NCI-H524 treated with DMSO at 0.1 percent for 48 hours (cell line): ENCODE data around the gene DYNC1LI2.

ENCODE experiments used
- DNase-seq: peaks from one replicate; lab custom pipeline; 2025; lab: John Stamatoyannopoulos, UW

DYNC1LI2 gene

DNA sequence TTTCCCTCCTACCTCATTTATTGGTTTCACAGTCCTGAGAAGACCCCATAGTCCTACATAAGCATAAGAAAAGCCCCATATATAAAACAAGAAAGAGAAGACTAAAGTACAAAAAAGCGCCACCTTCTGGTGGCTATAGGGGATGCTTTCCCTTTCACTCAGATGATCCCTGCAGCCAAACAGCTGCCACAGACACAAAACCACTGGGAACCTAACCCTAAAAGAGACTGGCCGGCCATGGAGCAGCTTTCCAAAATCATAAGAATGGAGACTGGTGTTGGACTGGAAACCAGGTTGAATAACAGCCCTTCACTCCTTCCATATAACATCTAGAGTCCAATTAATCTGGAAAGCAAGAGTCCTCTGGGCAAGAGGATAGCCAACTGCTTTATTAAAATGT is 11.4 kb downstream of the DYNC1LI2 start:
- DNase-seq: peak; percentile 5

DNA sequence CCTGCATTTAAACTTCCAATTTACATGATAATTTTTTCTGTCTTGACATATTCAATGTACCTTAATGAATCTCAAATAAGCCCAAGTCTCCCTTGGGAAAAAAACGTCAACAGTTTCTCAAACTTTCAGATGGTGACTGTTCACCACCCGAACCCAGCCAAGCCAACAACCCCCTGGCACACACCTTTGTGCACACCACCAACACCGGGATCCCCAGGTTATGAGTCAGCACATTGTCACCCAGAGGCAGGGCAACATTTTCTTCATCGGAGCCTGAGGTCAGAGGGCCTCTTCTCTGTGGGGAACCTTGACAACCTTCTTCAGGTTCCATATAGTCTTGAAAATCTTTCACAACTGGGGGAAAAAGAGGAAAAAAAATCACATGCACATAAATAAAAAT is 15.5 kb downstream of the DYNC1LI2 start:
- no peak for DNase-seq

DNA sequence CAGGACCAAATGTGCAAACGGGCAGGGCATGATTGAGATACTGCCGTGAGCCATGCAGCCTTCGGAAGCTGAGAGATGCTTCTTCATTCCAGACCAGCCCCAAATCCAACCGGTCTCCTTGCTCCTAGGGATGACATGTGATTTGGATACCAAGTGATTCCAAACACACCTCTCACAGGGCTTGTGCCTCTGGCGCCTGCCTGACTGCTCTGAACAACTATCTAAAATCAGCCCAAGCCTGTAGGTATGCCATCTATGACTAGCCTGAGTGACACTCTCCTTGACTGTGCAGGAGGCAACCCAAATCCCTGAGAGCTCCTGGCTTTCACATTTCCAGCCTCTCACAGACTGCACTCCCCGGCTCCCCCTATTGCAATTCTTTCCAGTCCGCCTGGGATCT is 20.3 kb downstream of the DYNC1LI2 start:
- DNase-seq: no peak

DNA sequence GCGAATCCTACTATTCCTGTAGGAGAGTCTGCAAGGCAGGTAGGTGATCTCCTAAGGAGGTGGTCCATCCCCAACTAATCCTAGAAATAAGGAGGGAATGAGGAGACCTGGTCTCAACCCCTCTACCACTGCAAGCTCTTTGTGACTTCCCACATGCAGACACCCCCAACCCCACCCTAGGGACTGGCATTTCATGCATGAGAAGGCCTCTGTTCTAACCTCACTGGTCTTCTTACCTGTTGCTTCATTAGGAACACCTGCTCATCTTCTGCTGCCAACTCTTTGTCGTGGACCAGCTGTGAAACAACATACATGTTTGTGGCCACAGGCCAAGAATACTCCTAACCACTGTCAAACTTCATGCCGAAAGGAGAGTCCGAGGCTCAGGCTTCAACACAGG is 22.6 kb downstream of the DYNC1LI2 start:
- DNase-seq: no peak

DNA sequence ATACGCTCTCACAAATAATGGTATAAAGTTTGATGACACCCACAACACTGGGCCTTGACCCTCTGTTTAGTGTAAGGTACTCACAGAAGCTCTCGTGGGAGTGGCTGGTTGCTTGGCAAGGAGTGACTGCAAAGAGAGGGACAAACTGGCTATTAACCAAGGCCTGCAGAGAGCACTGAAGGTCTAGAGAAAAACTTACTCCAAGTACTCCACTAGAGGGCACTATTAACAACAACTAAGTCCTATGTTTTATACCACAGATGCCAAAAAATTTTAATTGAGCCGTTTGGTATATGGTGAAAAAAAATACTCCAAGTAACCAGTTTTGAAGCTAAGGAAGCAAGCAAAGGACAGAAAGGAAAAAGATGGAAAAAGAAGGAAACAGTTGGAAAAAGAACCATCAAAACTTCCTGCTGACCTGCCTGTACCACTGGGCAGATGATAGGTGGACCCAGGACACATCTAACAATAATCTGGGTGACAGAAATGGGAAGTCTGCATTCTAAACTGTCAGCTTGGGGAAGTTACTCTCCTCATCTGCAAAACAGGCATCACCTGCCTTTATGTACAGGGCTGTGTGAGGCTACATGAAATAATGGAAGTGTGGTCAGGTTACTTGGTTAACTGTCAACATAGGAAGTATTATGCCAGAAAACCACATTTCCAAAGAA is 23.2 kb downstream of the DYNC1LI2 start:
- peak; percentile 25 for DNase-seq

DNA sequence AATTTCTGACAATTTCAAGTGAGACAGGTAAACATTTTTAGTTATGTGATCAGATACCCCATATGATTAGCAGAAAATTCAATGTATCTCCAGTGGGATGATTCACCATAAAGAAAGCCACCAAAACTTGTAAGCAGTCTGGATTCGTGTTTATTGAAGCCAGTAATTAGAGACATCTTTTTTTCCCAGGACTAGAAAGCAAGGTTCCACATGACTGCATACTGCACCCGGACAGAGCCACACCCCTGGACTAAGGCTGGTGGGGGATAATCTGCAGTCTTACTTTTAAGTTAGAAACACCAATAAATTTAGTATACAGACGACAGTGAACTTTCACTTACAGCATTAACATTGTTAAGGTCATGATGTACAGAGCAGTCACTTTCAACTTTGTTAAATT is 30.6 kb downstream of the DYNC1LI2 start:
- DNase-seq: no peak

DNA sequence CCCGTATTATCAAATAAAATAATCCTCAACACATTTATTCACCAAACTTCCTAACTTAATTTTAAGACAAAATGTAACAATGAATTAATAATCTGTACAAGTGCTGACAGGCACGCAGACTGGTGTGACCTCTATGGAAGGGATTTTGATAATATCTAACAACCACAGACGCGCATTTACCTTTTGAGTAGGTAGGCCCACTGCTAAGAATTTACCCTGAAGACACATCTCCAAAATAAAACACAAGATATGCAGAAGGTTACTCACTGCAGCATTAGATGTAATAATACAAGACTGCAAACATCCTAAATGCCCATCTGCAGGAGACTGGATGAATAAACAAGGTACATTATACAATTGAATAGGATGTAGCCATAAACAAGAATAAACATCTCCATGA is 32.2 kb downstream of the DYNC1LI2 start:
- DNase-seq: no peak

DNA sequence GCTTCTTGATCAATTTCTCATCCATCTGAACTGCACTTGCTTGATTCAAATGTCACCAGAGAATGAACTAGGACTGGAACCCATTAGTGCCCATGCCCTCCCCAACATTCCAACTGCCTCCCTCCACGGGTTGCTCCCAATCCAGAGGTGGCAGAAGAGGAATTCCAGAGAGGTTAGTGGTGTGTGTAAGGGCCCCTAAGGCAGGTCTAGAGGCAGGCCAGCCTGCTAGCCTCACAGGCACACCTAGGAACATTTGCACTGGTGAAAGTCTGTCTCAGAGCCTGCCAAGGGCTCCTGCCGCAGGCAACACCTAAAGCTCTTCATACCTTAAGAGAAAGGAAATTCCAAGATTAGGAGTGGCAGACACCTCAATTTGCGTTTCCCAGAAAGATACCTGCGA is 33.6 kb downstream of the DYNC1LI2 start:
- DNase-seq: no peak

DNA sequence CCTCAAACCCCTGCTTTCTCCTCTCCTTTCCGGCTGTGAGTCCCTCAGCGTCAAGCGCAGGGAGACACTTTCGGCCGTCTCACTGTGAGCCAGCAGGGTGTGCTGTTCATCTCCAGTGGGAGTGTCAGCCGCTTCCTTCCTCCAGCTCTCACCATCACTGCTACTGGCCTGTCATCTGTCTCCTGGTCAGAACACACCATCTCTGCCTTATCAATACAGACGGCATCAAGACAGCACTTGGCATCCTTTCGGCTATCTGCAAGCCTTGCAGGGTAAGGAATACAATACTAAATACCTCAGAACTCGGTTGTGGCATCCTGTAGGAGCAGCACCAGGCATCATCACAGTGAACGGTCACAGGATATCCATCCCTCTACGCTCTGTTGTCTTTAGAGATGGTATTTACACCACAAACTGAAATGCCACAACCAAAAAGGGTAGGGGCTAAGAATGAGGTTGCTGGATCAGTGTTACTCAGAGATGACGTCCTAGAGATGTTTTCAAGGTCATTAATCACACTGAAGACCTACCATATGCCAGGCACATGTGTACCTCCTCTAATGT is 34.2 kb downstream of the DYNC1LI2 start:
- DNase-seq: no peak

DNA sequence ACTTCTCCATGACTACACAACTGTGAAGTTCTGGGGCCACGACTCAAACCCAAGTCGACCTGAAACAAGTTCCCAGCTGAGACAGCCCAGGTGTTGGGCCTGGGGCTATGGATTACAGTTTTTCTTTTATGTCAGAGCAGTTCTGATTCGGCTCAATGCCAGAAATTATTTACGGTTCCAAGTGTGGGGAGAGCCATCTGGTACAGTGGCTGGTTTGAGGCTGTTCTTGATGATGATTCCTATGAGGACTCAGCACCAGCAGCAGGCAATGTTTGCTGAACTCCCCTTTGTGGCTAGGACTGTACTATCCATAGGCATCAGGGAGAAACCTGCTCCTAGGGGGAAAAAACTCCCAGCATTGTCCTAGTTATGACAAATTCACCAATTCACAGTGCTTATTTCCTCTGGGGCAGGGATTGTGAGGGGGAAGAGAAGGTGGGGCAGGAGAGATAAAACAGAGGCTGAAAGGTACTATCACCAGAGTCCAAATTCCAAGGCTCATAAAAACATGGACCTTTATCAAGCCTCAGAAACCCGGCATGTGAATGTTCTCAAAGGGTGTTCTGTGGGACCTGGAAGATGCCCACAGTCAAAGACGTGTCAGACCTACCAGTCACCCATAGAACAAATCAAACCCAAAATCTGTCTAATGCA is 36.6 kb downstream of the DYNC1LI2 start:
- peak; percentile 18 for DNase-seq

DNA sequence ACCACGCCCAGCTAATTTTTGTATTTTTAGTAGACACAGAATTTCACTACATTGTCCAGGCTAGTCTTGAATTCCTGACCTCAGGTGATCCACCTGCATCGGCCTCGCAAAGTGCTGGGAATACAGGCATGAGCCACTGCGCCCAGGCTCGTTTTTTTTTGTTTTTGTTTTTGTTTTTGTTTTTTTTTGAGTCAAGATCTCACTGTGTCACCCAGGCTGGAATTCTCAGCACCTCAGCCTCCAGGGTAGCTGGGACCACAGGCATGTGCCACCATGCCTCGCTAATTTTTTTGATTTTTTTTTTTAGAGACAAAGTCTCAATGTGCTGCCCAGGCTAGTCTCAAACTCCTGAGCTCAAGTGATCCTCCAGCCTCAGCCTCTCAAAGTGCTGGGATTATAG is 37.3 kb downstream of the DYNC1LI2 start:
- no peak for DNase-seq

DNA sequence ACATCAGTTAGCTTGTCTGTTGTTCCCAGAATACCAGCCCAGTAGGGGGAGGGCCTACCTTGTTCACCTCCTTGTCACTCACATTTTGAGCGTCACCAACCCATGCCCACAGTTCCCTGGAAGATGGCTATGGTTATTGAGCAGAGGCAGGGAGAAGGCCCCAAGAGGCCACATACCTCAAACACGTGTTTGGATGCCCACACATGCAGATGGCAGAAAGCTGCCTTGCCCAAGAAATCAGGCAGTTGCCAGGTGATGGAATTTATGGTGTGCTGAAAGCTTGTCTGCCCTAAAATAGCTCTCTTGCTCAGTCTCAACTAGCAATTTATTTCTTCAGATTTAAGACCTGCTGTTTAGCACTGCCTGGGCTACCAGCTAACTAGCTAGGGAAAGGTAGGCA is 38.3 kb downstream of the DYNC1LI2 start:
- no peak for DNase-seq

DNA sequence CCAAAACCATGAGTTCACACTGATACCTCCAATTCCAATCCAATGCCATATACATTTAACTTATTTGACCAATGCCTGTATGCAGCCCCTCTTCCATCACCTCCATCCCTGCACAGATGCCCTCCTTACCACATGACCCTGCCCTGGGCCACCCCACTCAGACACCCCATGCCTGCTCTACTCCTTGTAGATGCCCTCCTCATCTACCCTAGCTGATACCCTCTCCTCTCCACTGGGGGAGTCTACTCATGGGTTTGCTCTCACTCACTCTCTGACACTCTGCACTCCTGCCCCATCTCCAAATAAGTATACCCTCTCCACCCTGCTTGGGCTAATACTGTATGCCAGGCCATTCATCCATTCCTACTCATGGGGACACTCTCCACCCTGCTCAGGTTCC is 38.9 kb downstream of the DYNC1LI2 start:
- DNase-seq: no peak

DNA sequence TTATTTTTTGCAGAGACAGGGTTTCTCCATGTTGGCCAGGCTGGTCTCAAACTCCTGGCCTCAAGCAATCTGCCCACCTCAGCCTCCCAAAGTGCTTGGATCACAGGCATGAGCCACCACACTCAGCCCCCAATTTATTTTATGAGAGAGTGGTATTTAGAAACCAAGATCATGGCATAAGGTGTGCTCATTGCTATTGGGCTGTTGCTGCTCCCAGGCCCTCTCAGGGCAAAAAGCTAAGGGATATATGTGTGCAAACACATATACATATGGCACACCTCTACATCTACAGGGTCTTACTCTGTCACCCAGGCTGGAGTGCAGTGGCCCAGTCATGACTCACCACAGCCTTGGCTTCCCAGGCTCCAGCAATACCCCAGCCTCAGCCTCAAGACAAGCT is 39.8 kb downstream of the DYNC1LI2 start:
- DNase-seq: no peak

DNA sequence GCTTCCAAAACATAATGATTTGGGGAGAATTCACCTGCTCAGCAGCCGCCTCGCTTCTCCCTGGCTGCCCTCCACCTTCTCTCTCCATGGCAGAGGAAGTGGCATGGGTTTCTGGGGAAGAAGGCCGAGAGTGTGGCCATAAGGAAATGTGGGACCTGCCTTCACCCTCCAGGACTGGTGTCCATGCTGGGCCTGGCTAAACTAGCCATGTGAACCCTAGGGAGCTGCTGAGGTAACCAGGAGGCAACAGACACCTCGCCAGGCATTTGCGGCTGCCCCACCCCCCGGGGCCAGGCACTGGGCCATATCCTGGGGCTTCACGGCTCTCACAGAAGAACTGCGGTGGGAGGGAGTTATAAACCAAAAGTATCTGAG is 44.9 kb downstream of the DYNC1LI2 start:
- DNase-seq: no peak

DNA sequence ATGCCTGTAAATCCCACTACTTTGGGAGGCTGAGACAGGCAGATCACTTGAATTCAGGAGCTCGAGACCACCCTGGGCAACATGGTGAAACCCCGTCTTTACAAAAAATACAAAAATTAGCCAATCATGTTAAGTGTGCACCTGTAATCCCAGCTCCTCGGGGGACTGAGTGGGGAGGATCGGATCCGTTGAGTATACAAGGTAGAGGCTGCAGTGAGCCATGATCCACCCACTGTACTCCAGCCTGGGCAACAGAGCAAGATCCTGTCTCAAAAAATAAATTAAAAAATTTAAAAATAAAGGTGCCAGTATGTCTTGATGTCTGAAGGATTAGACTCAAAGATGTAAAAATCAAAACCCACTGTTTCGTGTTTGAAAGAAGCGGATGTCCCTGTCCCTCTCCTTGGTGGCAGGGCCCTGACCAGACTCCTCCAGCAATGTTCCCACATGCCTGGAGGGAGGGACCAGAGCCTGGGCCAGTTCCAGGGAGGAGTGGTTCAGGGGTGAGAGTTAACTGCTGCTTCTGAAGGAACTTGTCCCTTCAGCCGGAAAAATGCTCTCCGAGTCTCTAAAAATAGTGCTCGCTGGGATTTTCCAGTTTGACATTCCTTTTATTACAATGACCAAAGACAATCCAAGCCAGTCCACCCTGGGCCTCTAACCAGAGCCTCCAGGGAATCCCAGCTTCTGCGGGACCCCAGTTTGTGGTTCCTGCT is 45.5 kb downstream of the DYNC1LI2 start:
- DNase-seq: no peak

DNA sequence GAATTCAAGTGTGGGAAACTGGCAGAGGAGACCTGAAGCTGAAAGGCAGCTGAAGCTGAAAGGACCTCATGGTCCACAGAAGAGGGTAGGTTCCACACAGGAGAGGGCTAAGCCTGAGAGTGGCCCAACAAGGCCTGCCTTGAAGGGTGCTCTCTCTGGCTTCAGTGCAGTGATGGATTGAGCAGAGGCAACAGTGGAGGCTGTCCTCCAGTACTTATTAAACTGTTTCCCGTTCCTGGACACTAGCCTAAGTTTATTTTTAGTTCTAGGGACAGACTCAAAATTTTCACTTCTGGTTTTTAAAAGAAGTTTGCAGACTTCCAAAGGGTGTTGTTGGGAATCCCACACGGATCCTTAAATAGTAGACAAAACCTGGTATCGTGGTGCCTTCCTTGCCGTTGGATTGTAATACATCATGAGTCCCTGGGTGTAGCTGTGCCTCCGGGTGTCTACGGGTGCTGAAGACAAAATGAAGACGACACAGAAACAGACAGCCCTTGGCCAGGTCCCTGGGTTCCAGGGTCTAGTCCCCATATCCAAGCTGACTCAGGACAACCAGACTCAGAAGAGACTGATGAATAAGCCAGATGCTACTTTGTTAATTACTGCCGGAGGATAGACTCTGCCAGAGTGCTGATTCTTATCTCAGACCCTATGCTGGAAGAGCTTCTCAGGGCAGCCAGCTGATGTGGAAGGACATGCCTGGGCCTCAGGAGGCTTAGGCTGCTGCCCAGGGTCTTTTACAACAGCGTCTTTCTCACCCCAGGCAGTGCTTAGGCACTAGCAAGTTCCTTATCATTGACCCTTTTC is 47.8 kb downstream of the DYNC1LI2 start:
- DNase-seq: no peak

DNA sequence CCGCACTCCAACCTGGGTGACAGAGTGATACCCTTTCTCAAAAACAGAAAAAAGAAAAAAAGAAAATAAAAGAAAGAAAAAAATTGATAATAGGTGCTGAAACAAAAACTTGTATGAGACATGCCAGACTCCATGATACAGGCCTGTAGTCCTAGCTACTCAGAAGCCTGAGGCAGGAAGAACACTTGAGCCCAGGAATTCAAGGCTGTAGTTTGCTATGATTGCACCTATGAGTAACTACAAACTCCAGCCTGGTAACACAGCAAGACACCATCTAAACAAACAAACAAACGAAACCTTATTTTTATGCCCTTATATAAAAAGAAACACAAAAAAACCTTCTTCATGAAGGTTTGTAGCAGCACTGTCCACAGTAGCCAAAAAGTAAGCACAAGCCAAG is 49.9 kb downstream of the DYNC1LI2 start:
- DNase-seq: no peak

DNA sequence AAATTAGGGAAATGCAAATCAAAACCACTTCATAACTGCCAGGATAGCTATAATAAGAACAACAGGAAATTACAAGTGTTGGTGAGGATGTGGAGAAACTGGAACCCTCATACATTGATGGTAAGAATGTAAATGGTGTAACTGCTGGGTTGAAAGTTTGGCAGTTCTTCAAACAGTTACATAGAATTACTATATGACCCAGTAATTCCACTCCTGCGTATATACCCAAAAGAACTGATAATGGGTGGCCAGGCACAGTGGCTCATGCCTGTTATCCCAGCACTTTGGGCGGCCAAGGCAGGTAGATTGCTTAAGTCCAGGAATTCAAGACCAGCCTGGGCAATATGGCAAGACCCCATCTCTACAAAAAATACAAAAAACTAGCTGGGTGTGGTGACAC is 50.4 kb downstream of the DYNC1LI2 start:
- DNase-seq: no peak

DNA sequence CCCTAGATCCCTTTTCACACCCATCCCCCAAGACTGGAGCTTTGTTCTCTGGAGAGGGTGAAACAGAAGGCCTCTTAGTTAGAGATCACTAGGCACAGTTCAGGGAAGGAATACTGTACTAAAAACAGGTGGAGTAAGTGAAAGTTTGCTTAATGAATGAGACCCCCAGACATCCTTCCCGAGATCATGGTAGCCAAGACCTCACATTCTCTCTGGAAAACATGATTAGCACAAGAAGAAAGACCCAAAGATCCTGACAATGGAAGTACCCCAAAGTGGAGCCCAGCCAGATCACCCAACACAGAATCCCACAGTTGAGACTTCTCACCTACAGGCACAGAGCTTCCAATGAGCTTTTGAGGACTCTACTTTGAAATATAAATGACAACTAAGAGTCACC is 51.5 kb downstream of the DYNC1LI2 start:
- DNase-seq: no peak

DNA sequence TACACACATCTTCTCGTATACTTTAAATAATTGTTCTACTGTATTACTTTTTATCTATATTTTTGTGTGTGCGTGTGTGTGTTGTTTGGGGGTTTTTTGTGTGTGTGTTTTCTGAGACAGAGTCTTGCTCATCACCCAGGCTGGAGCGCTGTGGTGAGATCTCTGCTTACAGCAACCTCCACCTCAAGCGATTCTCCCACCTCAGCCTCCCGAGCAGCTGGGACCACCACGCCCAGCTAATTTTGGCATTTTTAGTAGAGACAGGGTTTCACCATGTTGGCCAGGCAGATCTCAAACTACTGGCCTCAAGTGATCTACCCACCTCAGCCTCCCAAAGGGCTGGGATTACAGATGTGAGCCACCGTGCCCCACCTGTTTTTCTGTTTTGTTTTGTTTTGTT is 53.4 kb downstream of the DYNC1LI2 start:
- no peak for DNase-seq
